ENCODE measurements around the gene GALK1. TPM values are rescaled to one million over a fixed set of nuclear protein-coding genes. Genes with fewer than 3 reads are reported as not detected.

GALK1 gene
- total RNA-seq, 5 donors from 2014 or later (not counting 1 experiment from before 2014, with no cell fraction given): 8.4 to 35.7 (median 26.7) TPM

DNA sequence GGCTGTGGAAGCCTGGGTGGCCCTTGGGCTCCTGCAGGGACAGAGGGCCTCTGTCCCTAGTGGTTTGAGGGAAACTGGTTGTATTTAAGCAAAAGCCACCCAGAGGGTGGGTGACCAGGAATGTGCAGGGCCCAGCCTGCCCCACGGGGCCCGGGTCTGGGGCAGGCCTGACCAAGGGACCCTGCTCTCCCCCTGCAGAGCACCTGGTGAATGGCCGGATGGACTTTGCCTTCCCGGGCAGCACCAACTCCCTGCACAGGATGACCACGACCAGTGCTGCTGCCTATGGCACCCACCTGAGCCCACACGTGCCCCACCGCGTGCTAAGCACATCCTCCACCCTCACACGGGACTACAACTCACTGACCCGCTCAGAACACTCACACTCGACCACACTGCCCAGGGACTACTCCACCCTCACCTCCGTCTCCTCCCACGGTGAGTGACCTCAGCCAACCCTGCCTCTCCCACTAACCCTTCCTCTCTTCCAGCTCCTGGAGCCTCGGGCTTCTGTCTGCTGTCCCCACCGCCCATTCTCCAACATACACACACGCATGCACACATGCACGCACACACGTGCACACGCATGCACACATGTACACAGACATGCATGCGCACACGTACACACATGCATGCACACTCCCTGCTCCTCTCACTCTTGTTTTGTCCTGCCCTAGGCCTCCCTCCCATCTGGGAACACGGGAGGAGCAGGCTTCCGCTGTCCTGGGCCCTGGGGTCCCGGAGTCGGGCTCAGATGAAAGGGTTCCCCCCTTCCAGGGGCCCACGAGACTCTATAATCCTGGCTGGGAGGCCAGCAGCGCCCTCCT, 10.4 kb downstream of the GALK1 start:
- H3K4me1 Mint-ChIP-seq: peaks cover 13 to 20% (median 17%) of the 10 kb centered on the region in 3 donors
- H3K27me3 ChIP-seq (replicated peaks in 1 of 2; ENCODE audit: control insufficient read depth in 2 of 2, extremely low read depth in 1 of 2, insufficient read depth in 2 of 2, low read length in 1 of 2): no peaks in the 10 kb centered on the region
- H3K4me3 ChIP-seq (ENCODE audit: control insufficient read depth in 1 of 2, extremely low read depth in 1 of 2, low read length in 1 of 2): no peak overlapping the region
- peak overlapping the region in 1 of 2 donors; percentile 62 for H3K27ac Mint-ChIP-seq
- ATAC-seq (replicated peaks in 1 of 4): no peak
- ChIA-PET POLR2A (interaction anchor here in 1 of 2 donors (1.6 kb wide), 1 partner anchor 25 kb away, joined by 7 read pairs; no protein-coding TSS in a partner anchor), CTCF (interaction anchor here in 1 of 2 donors (1.3 to 2.1 kb wide), 2 partner anchors 10 to 73 kb away, joined by 4 to 15 read pairs; partner anchors contain the start of gene GALK1)
- H3K4me1 ChIP-seq (ENCODE audit: control insufficient read depth in 1 of 2, extremely low read depth in 1 of 2, insufficient read depth in 2 of 2, low read length in 2 of 2): peaks cover 0 to 29% of the 10 kb centered on the region in 2 experiments
- H3K27ac ChIP-seq (ENCODE audit: low read length): no peak overlapping the region
- peak overlapping the region; percentile 57 to 82 (median 70) for H3K4me3 Mint-ChIP-seq
- H3K36me3 ChIP-seq (ENCODE audit: control insufficient read depth in 2 of 2, extremely low read depth in 1 of 2, insufficient read depth in 1 of 2, low read length in 1 of 2): peaks cover 0 to 5% of the 10 kb centered on the region in 2 donors
- peaks cover 5% of the 10 kb centered on the region for H3K36me3 Mint-ChIP-seq
- no peaks in the 10 kb centered on the region for H3K27me3 Mint-ChIP-seq
- H3K9me3 ChIP-seq: no peaks in the 10 kb centered on the region
- H3K9me3 Mint-ChIP-seq: no peaks in the 10 kb centered on the region
- DNase-seq: no peak
- WGBS (ENCODE audit: insufficient coverage): 85% methylated on average over 27 of the region's 27 CpGs

DNA sequence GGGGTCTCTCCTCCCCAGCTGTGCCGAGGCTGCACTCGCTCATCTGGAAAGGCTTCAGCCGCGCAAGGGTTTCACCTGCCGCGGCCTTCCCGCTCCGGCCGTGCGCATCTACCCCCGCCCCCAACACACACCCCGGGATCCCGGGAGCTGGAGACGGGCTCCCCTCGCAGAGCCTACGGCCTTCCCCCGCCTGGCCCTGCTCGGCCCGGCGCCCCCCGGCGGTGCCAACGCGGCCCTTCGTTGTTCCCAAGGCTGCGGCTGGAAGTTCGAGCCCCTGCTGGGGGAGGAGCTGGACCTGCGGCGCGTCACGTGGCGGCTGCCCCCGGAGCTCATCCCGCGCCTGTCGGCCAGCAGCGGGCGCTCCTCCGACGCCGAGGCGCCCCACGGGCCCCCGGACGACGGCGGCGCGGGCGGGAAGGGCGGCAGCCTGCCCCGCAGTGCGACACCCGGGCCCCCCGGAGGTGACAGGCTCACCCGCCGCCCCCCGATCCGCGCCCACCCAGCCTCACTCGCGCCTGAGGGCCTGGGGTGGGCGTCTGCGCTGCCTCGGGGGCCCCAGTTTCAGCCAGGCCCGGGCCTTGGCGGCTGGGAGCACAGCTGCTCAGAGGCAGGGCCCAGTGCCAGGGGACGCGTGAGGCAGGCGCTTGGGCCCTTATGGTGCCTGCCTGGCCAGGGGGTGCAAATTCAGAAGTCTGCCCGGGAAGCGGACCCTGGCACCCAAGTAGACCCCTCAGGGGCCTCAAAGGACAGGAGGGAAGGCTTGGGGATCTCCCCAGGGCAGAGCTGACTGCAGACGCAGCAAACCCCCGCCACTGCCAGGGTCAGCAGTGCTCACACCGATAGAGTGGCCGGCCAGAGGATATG, 11.2 kb downstream of the GALK1 start:
- peak overlapping the region; percentile 57 to 82 (median 70) for H3K4me3 Mint-ChIP-seq
- H3K27me3 Mint-ChIP-seq: no peaks in the 10 kb centered on the region
- 7% methylated on average over 74 of the region's 76 CpGs for WGBS (ENCODE audit: insufficient coverage)
- peak overlapping the region; percentile 29 for H3K27ac ChIP-seq (ENCODE audit: low read length)
- POLR2A ChIA-PET: interaction anchor here (0.6 to 1.6 kb wide), 6 partner anchors 11 to 143 kb away, joined by 3 to 7 read pairs (median 3); partner anchors contain the start of genes GALK1 (in 1 of the 2) and TRIM65 (in 1 of the 2)
- H3K27me3 ChIP-seq (replicated peaks in 1 of 2; ENCODE audit: control insufficient read depth in 2 of 2, extremely low read depth in 1 of 2, insufficient read depth in 2 of 2, low read length in 1 of 2): no peaks in the 10 kb centered on the region
- DNase-seq: peak in 34 of 35 experiments; percentile 38 to 86 (median 62)
- peak overlapping the region; percentile 17 to 46 for H3K4me3 ChIP-seq (ENCODE audit: control insufficient read depth in 1 of 2, extremely low read depth in 1 of 2, low read length in 1 of 2)
- H3K36me3 ChIP-seq (ENCODE audit: control insufficient read depth in 2 of 2, extremely low read depth in 1 of 2, insufficient read depth in 1 of 2, low read length in 1 of 2): peaks cover 0 to 3% of the 10 kb centered on the region in 2 donors
- ATAC-seq (replicated peaks in 1 of 4): peak; percentile 86 to 93 (median 90)
- H3K9me3 Mint-ChIP-seq: no peaks in the 10 kb centered on the region
- H3K27ac Mint-ChIP-seq: no peak overlapping the region
- H3K9me3 ChIP-seq: no peaks in the 10 kb centered on the region
- CTCF ChIA-PET: interaction anchor here (0.6 to 2.1 kb wide), 34 partner anchors 8 to 409 kb away, joined by 3 to 15 read pairs (median 4); partner anchors contain the start of genes GALK1 (in 1 of the 2), ITGB4 (in 1 of the 2), LLGL2 (in 1 of the 2) and RECQL5 (in 1 of the 2)
- H3K4me1 ChIP-seq (ENCODE audit: control insufficient read depth in 1 of 2, extremely low read depth in 1 of 2, insufficient read depth in 2 of 2, low read length in 2 of 2): peaks cover 0 to 30% of the 10 kb centered on the region in 2 experiments
- H3K4me1 Mint-ChIP-seq: peaks cover 13 to 21% (median 18%) of the 10 kb centered on the region in 3 donors
- H3K36me3 Mint-ChIP-seq: peaks cover 3% of the 10 kb centered on the region

DNA sequence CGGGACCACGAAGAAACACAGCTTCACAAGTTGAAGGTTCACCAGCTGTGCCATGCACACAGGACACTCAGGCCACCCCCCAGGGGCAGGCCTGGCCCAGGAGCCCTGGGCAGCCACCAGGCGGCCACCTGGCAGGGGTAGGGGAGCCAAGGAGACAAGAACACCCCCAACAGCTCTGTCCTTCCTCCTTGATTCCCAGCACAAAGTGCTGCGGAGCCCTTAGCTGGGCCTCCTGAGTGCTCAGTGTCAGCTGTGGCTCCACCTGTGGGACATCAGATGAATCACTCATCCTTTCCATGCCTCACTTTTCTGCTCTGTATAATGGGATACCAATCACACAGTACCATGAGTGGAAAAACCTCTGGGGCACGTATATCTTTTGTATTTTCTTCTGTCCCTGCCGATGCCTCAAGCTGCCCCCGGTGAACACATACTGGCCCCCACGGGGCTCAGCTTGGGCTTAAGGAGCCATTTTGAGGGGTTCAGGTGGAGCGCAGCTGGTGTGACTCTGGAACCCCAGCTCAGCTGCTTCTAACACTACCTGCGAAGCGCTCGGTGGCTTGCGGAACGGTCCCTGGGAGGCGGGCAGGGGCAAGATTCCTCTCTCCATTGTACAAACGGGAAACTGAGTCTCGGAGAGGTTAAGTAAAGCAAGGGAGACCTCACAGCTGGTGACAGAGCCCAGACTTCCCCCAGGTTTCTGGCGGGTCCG, 12.0 kb downstream of the GALK1 start:
- Mint-ChIP-seq H3K4me1 (peaks cover 14 to 21% (median 18%) of the 10 kb centered on the region in 3 donors), H3K9me3 (no peaks in the 10 kb centered on the region), H3K4me3 (peak overlapping the region; percentile 57 to 70 (median 63)), H3K27ac (no peak overlapping the region), H3K27me3 (no peaks in the 10 kb centered on the region), H3K36me3 (peaks cover 2% of the 10 kb centered on the region)
- WGBS (ENCODE audit: insufficient coverage): 45% methylated on average over 12 of the region's 19 CpGs
- ChIA-PET POLR2A (interaction anchor here in 1 of 2 donors (0.5 to 1.6 kb wide), 5 partner anchors 11 to 80 kb away, joined by 3 to 7 read pairs (median 3); partner anchors contain the start of gene GALK1), CTCF (interaction anchor here (0.6 to 2.1 kb wide), 33 partner anchors 9 to 408 kb away, joined by 3 to 15 read pairs (median 4); partner anchors contain the start of genes GALK1 (in 1 of the 2), ITGB4 (in 1 of the 2), LLGL2 (in 1 of the 2) and RECQL5 (in 1 of the 2))
- H3K9me3 ChIP-seq: no peaks in the 10 kb centered on the region
- ATAC-seq (replicated peaks in 1 of 4): no peak
- H3K27ac ChIP-seq (ENCODE audit: low read length): no peak overlapping the region
- DNase-seq: peak in 1 of 35 experiments; percentile 32
- peaks cover 0 to 4% of the 10 kb centered on the region in 2 experiments for H3K27me3 ChIP-seq (replicated peaks in 1 of 2; ENCODE audit: control insufficient read depth in 2 of 2, extremely low read depth in 1 of 2, insufficient read depth in 2 of 2, low read length in 1 of 2)
- peaks cover 0 to 3% of the 10 kb centered on the region in 2 donors for H3K36me3 ChIP-seq (ENCODE audit: control insufficient read depth in 2 of 2, extremely low read depth in 1 of 2, insufficient read depth in 1 of 2, low read length in 1 of 2)
- H3K4me1 ChIP-seq (ENCODE audit: control insufficient read depth in 1 of 2, extremely low read depth in 1 of 2, insufficient read depth in 2 of 2, low read length in 2 of 2): peaks cover 0 to 32% of the 10 kb centered on the region in 2 experiments
- peak overlapping the region; percentile 17 to 46 for H3K4me3 ChIP-seq (ENCODE audit: control insufficient read depth in 1 of 2, extremely low read depth in 1 of 2, low read length in 1 of 2)

GRCh38 chr17:75752405-75752709, 12.6 kb downstream of the GALK1 start:
- Mint-ChIP-seq H3K27ac (no peak overlapping the region), H3K9me3 (no peaks in the 10 kb centered on the region), H3K4me3 (peak overlapping the region in 1 of 3 donors; percentile 17), H3K27me3 (peaks cover 0 to 3% of the 10 kb centered on the region in 2 donors), H3K36me3 (no peaks in the 10 kb centered on the region), H3K4me1 (peaks cover 19 to 24% (median 21%) of the 10 kb centered on the region in 3 donors)
- ATAC-seq (replicated peaks in 1 of 4) (no peak), DNase-seq (no peak)
- Histone ChIP-seq H3K27ac (ENCODE audit: low read length) (no peak overlapping the region), H3K4me3 (ENCODE audit: control insufficient read depth in 1 of 2, extremely low read depth in 1 of 2, low read length in 1 of 2) (no peak overlapping the region), H3K36me3 (ENCODE audit: control insufficient read depth in 2 of 2, extremely low read depth in 1 of 2, insufficient read depth in 1 of 2, low read length in 1 of 2) (no peaks in the 10 kb centered on the region), H3K9me3 (no peaks in the 10 kb centered on the region), H3K27me3 (replicated peaks in 1 of 2; ENCODE audit: control insufficient read depth in 2 of 2, extremely low read depth in 1 of 2, insufficient read depth in 2 of 2, low read length in 1 of 2) (peaks cover 0 to 4% of the 10 kb centered on the region in 2 experiments), H3K4me1 (ENCODE audit: control insufficient read depth in 1 of 2, extremely low read depth in 1 of 2, insufficient read depth in 2 of 2, low read length in 2 of 2) (peaks cover 0 to 37% of the 10 kb centered on the region in 2 experiments)
- POLR2A ChIA-PET: interaction anchor here in 1 of 2 donors (0.5 kb wide), 1 partner anchor 79 kb away, joined by 3 read pairs; no protein-coding TSS in a partner anchor
- 96% methylated on average over 10 of the region's 10 CpGs for WGBS (ENCODE audit: insufficient coverage)
- CTCF ChIA-PET: interaction anchor here (0.6 to 2.1 kb wide), 5 partner anchors 12 to 123 kb away, joined by 3 to 15 read pairs (median 4); partner anchors contain the start of gene GALK1 (in 1 of the 2)

DNA sequence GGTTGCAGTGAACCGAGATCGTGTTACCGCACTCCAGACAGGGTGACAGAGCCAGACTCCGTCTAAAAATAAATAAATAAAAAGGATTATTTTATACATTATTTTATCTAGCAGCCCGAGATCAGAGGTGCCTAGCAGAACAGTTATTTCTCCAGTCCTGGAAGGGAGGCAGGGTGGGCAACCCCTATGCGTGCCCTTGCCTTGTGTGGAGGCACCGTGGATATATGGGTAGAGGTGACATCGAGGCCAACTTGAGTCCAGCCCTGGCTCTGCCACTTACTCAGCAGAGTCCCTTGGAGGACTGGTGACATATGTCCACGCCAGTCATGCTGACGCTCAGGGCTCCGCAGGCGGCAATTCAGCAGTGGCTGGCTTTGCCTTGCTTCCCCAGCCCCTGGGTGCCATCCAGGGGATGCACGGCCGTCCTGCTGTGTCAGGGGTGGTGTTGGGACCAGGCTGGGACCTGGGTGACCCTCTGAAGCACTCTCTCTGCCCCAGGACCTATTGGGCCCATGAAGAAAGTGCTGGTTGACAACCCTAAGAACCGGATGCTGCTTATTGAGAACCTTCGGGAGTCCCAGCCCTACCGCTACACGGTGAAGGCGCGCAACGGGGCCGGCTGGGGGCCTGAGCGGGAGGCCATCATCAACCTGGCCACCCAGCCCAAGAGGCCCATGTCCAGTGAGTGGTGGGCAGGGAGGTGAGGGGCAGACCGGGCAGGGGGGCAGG, 13.2 kb downstream of the GALK1 start:
- no peak for ATAC-seq (replicated peaks in 1 of 4)
- ChIA-PET CTCF (interaction anchor here in 1 of 2 donors (0.6 to 2.1 kb wide), 3 partner anchors 13 to 95 kb away, joined by 5 to 15 read pairs (median 5); partner anchors contain the start of gene GALK1), POLR2A (interaction anchor here in 1 of 2 donors (0.5 kb wide), 1 partner anchor 20 kb away, joined by 3 read pairs; no protein-coding TSS in a partner anchor)
- Histone ChIP-seq H3K9me3 (no peaks in the 10 kb centered on the region), H3K4me1 (ENCODE audit: control insufficient read depth in 1 of 2, extremely low read depth in 1 of 2, insufficient read depth in 2 of 2, low read length in 2 of 2) (peaks cover 0 to 37% of the 10 kb centered on the region in 2 experiments), H3K27me3 (replicated peaks in 1 of 2; ENCODE audit: control insufficient read depth in 2 of 2, extremely low read depth in 1 of 2, insufficient read depth in 2 of 2, low read length in 1 of 2) (peaks cover 0 to 4% of the 10 kb centered on the region in 2 experiments), H3K4me3 (ENCODE audit: control insufficient read depth in 1 of 2, extremely low read depth in 1 of 2, low read length in 1 of 2) (no peak overlapping the region), H3K36me3 (ENCODE audit: control insufficient read depth in 2 of 2, extremely low read depth in 1 of 2, insufficient read depth in 1 of 2, low read length in 1 of 2) (no peaks in the 10 kb centered on the region), H3K27ac (ENCODE audit: low read length) (no peak overlapping the region)
- DNase-seq: no peak
- WGBS (ENCODE audit: insufficient coverage): 86% methylated on average over 13 of the region's 24 CpGs
- peaks cover 19 to 24% (median 21%) of the 10 kb centered on the region in 3 donors for H3K4me1 Mint-ChIP-seq
- no peak overlapping the region for H3K4me3 Mint-ChIP-seq
- no peaks in the 10 kb centered on the region for H3K36me3 Mint-ChIP-seq
- H3K27ac Mint-ChIP-seq: no peak overlapping the region
- peaks cover 0 to 3% of the 10 kb centered on the region in 2 donors for H3K27me3 Mint-ChIP-seq
- H3K9me3 Mint-ChIP-seq: no peaks in the 10 kb centered on the region

Data from T-cell (primary cell).